HG03064 (cell line): ENCODE data around the gene PKNOX2.

Source experiments
- ATAC-seq: cut with Tn5 transposase; IDR thresholded peaks from one replicate; pipeline ENCODE4 v1.9.1; 2021; ENCODE audit warnings: low read depth; ENCODE audit not compliant: unreplicated experiment

The PKNOX2 gene

DNA sequence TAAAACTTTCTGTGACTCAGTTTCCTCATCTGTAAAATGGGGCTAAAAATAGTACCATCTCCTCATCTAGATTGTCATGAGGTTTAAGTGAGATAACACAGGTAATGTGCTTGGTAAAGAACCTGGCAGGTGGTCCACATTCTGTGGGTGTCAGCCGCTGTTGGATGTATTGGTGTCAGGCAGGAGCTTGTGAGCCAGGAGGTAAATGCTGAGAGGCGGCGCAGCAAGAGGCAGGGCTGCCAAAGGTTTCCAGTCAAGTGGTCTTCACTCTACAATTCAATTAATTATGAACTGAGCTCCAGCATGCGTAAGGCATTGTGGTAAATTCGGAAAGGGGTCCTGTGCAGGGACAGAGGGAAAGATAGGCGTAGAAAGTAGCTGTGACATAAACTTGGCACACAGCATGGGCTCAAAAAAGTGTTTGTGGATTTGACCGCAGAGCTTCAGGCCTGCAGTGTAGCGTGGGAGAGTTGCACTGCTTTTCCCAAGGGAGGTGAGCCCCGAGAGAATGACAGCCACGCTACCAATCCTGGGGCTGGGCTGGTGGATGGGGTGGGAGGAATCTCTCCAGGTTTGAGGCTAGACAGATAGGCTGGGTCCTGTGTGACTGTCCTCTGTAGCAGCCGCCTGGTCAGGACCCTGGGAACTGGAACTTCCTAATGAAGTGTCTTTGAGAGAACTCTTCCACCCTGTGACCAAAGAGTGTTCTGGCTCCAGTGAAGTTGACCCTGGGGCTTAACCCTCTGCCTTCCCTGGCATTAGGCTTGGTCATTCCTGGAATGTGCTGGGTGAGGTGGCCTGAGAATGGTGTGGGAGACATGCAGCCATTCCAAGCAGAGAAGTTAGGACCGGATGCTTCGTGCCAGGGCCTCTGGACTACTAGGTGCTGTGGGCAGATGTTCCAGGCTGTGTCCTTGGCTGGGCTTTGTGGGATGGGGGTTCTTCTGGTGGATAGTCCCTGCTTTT lies 209.2 kb downstream of the PKNOX2 start:
- no peak for ATAC-seq

GRCh38 chr11:125374398-125374797 lies 209.8 kb downstream of the PKNOX2 start:
- ATAC-seq, result no peak

DNA sequence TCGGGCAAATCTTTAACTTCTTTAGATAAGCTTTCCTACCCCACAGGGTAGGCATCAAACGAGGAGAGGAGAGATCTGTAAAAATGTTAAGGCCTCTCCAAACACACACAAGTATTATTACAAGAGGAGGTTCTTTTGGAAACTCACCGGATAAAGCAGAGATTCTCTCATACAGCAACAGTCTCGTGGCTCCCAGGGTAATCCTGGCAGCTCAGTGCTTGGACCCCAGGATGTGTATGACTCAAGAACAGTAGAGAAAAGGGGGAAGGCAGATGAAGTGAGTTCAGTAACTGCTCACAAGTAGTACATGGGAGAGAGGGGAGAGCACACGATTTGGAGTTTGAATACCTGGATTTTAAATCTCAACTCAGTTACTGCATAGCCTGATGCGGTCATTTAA lies 210.6 kb downstream of the PKNOX2 start:
- ATAC-seq, result no peak

GRCh38 chr11:125376117-125376516 lies 211.6 kb downstream of the PKNOX2 start:
- no peak for ATAC-seq

DNA sequence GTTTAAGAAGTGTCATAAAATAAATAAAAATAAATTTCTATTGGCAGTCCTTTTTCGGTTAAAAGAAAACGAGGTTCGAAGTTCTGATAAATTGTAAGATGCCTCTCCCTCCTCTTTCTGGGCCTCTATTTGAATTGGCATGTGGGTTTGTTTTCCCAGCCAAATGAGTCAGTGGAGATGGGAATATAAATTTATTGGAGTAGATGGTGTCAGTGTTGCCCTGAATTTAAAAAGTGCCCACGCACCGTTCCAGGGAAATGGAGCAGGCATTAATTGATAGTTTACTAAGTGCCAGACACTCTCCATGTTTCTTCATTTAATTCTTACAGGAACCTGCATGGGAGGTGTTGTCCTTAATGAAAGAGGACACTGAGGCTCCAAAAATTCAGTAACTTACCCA lies 212.3 kb downstream of the PKNOX2 start:
- no peak for ATAC-seq

DNA sequence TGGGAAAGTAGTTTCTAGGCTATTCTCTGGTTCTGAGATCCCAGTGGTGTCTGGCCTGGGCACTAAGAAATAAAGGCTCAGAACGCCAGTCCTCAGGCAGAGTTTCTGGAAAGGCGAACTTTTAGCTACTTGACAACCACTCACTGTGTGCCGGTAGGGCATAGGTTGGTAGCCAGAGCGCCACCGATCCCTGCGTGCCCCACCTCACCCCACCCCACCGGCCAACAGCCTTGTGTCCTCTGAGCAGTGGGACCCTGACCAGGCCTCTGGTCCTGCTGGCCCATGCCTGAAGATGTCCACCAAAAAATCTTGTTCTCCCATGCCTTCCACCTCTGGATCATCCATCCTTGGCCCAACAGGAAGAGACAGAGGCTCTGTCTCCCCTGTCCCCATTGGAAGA lies 213.5 kb downstream of the PKNOX2 start:
- no peak for ATAC-seq

DNA sequence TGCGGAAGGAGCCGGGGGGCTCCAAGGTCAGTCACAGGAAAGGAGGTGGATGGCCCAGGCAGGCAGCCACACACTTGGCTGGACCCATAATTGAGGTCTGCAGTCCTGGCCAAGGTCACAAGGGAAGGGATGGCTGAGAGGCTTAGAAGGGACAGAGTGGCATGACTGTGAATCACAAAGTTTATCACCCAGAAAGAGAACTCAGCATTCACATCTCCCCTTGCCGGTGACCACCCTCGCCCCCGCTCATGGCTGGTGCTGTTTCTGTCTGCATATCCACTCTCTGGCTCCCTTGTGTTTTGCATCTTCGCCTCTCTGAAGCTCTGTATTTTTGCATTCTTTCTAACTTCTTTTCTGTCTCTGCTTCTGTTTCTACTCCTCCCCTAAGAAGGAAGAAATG lies 214.0 kb downstream of the PKNOX2 start:
- no peak for ATAC-seq

- no peak for ATAC-seq
Measured at GRCh38 chr11:125379565-125379964, 215.0 kb downstream of the PKNOX2 start.

- no peak for ATAC-seq
Measured at GRCh38 chr11:125379981-125380380, 215.4 kb downstream of the PKNOX2 start.

DNA sequence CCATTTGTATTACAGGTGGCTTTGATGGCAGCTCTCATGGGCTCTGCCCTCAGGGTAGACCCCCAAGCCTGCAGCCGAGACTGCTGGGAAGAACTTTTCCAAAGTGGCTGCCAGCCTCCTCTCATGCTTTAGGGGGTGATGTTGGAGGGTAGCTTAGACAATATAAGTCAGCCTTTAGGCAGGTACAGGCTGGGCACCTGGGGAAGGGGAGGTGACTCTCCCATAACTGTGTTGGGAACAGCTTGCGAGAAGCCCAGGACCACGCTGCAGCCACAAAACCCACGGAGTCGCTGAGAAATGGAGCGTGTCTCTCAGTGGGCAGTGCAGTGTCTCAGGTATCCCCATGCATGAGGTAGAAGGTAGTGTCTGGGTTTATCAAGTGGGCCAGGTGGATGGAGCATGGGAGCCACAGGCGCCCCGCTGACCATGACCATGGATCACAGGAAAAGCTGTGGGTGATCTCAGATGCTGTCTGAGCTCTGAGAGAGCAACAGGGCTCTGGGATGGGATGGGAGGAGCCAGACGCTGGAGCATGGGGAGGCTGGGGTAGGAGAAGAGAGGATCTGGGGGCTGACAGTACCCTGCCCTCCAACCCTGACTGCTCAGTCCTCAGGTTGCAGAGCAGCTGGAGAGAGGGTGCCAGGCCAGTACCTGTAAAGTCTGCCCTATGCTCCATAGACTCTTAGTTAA lies 216.3 kb downstream of the PKNOX2 start:
- ATAC-seq, result no peak

- ATAC-seq, result no peak
Measured at GRCh38 chr11:125381499-125382044, 217.0 kb downstream of the PKNOX2 start.

DNA sequence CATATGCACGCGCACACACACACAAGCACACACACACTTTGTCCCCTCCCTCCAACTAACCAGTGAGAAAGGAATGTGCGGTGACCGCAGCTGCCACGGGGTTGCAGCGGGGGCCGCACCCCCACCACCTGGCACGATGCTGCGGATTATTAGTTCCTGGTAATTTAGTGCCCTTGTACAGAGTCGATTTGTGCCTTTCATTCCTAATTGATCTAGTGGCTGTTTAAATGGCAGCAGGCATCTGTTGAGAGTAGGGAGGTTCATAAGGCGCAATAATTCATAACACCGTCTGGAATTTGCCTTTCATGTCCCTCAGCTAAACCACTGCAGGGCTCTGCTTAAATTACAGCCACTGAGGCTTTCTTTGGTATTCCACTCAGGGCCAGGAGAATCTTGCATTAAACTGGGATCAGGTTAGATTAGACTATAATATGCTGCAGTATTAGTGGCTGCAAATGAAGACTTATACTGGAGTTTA lies 217.8 kb downstream of the PKNOX2 start:
- no peak for ATAC-seq

DNA sequence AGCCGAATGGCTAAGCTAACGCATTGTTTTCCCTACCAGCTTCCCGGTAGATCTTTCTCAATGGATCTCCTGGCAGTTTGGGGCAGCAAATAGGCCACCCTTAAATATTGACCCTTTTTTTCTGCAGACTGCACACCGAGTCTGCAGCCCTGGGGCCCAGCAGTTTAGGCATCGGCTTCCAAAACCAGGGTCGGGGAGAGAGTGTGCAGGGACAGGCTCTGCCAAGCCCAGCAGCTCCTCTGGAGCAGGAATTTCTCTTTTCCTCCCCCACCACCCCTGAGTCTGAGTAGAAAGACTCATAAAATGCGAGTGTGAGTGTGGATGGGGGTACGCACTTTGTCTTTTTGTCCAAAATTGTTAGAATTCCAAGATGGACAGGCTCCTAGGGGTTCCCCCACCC lies 218.3 kb downstream of the PKNOX2 start:
- ATAC-seq, result no peak

- no peak for ATAC-seq
Measured at GRCh38 chr11:125384825-125385224, 220.3 kb downstream of the PKNOX2 start.

DNA sequence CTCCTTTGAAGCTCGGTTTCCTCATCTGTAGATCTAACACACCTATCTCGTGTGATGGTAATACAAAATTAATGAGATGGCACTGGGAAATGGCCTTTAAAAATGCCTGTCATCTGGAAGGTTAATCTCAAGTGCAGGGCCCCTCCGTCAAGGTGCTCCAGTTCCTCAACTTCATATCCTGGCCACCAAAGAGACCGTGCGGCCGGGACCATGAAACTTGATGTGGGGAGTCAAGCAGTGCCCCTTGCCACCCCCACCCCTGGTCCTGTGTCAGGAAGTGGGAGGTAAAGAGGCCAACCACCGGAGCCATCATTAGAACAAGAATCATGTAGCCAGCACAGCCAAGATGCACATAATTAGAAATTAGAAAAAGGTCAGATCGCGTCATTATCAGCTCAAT lies 223.3 kb downstream of the PKNOX2 start:
- no peak for ATAC-seq

DNA sequence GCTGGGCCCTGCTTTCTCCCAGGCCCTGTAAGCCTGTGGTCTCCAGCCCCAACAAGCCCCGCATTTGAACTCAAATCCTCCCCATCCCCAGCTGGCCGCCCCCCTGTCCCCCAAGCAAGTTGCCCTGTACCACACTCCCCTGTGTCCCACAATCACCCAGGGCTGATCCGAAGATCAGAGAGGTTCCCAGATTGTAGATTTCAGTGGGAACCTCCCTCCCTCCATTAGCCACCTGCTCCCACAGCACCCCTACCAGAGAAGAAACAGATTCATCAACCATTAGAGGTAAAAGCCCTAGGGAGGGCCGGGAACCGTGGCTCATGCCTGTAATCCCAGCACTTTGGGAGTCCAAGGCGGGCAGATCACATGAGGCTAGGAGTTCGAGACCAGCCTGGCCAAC lies 224.1 kb downstream of the PKNOX2 start:
- no peak for ATAC-seq

DNA sequence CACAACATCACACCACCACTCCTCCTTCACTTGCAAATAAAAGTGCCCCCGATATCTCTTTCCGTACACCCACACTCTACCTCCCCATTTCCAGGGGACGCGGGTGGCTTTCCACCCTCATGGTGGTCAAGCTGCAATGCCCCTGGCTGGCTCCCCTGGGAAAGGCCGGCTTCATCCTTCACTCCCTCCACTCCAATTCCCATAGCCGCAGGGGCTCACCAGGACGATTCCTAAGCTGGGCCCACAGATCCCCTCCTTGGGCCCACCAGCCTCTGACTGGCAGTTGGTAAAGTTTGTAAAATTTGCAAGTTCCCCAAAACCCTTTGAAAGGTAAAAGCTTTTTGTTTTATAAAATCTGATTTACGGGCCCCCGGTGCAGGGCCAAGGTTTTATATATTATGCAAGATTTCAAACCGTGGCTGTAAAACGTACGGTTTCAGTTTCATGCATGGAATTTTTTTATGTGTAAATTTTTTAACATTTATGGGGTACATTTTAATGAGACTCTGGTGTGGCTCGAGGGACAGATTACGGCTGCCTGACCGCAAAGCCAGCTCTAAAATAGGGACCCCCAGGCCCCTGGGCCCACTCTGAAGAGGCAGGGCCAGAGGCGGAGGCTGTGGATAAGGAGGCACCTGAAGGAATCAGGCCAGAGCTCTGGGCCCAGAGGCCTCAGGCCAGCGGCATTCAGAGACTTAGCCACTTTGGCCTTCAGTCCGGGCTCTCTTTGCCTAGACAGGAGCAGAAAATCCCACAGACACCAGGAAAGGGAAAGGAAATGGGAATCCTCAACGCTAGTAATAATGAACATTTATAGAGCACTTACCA lies 225.0 kb downstream of the PKNOX2 start:
- ATAC-seq, result no peak

GRCh38 chr11:125390946-125391345 lies 226.4 kb downstream of the PKNOX2 start:
- ATAC-seq, result no peak

- no peak for ATAC-seq
Measured at GRCh38 chr11:125393331-125393730, 228.8 kb downstream of the PKNOX2 start.

DNA sequence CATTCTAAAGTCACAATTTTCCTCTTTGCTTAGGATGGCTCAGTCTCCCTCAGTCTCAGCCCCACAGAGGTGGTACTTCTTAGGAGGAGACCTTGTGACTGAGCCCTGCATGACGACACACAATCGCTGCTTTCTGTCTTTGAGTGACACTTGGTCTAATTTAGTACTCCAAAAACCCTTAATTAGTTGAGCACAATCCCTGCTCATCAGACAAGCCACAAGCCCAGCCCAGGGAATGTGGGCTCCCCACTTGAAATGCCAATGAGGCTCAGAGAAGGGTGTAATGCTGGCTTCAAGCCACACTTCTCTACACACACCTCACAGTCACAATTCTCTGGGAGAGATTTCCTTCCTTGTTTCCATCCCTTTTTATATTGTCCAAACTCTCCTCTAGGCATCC lies 229.7 kb downstream of the PKNOX2 start:
- no peak for ATAC-seq

DNA sequence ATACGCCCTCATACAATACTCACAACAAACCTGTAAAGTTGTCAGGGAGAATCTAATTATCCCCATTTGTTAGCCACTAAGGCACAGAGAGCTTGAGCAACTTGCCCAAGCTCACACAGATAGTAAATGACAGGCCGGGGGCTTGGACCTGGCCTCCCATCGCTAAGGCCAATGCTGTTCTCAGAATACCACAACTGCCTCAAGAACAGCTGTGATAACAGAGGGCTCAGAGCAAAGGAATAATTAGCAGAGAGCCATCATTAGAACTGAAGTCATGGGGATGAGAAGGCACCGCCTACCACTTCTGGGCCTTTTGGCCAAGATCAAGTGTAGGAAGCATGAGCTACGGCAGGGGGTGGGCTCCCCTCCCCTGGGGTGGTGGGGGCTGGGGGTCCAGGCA lies 232.9 kb downstream of the PKNOX2 start:
- ATAC-seq, result no peak
